ENCODE measurements around the gene GSE1.

The GSE1 gene

DNA sequence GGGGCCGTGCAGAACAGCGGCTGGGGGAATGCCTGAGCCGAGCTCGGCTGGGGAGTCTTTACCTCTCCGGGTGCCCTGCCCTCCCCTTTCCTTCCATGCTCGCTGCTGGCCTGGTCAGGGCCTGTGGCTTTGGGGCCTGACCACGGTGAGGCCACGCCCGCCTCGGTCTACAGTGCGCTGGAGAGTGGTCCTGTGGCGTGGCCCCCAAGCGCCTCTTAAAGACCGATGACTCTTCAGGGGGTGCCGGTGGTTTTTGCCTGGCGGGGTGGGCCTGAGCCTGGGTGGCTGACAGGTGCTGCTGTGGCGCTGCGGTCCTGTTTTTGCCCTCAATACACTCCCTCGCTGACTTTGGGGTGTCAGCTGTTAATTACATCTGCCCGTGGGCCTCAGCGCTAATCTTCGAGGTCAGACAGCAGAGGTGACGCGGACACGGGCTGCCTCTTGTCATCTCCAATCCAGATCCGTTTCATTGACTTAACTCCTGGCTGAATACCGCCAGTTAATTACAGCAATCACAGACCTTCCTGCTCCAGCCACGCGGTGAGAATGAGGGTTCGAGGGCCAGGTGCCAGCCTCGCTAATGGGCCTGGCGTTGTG lies 29.7 kb downstream of the GSE1 start:
- Histone ChIP-seq H3K9me3 (ENCODE audit: low read length) (no peaks in the 10 kb centered on the region), H3K4me3 (ENCODE audit: low read length) (no peak overlapping the region), H3K4me1 (ENCODE audit: insufficient read depth, low read length) (peaks cover 10% of the 10 kb centered on the region), H3K36me3 (ENCODE audit: insufficient read depth, low read length) (peaks cover 6% of the 10 kb centered on the region), H2AFZ (ENCODE audit: low read depth, low read length) (no peak overlapping the region), H3K27me3 (ENCODE audit: insufficient read depth, low read length) (no peaks in the 10 kb centered on the region)

DNA sequence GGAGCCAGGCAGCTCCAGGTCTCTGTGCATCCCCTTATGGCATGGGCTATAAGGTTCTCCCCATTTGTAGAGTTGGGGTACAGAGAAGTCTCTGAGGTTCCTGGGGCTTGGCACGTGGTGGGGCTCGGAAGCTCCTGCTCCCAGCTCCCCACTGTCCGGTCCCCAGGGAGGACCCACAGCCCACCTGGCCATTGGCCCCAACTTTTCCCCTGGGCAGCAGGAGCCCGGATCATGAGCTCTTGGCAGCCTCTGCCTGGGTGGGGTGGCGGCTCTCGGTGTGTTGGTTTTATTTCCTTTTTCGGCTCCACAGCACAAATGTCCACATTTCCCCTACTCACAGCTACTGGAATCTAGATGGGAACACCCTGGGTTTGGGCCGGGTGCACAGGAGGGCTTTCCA lies 30.5 kb downstream of the GSE1 start:
- Histone ChIP-seq H3K4me1 (ENCODE audit: insufficient read depth, low read length) (peaks cover 4% of the 10 kb centered on the region), H3K9me3 (ENCODE audit: low read length) (no peaks in the 10 kb centered on the region), H3K27me3 (ENCODE audit: insufficient read depth, low read length) (no peaks in the 10 kb centered on the region), H3K4me3 (ENCODE audit: low read length) (no peak overlapping the region), H3K36me3 (ENCODE audit: insufficient read depth, low read length) (peaks cover 11% of the 10 kb centered on the region), H2AFZ (ENCODE audit: low read depth, low read length) (no peak overlapping the region)

DNA sequence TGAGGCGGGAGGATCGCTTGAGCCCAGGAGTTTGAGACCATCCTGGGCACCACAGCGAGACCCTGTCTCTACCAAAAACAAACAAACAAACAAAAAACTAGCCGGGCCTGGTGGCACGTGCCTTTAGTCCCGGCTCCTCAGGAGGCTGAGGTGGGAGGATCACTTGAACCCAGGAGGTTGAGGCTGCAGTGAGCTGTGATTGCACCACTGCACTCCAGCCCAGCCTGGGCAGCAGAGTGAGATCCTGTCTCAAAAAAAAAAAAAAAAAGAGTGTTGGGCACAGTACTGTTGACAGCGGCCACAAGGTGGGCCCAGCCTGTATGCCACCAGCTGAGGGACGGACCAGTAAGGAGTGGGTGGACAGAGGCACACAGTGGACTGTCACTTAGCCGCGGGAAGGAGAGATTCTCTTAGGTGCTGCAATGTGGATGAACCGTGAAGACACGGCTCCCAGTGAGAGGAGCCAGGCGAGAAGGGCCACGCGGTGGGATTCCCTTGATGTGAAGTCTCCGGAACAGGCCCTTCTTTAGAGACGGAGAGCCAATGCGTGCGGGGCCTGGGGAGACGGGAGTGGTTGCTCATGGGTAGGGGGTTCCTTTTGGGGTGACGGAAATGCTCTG lies 31.1 kb downstream of the GSE1 start:
- peaks cover 15% of the 10 kb centered on the region for H3K36me3 ChIP-seq (ENCODE audit: insufficient read depth, low read length)
- H2AFZ ChIP-seq (ENCODE audit: low read depth, low read length): no peak overlapping the region
- H3K4me3 ChIP-seq (ENCODE audit: low read length): no peak overlapping the region
- no peaks in the 10 kb centered on the region for H3K27me3 ChIP-seq (ENCODE audit: insufficient read depth, low read length)
- H3K9me3 ChIP-seq (ENCODE audit: low read length): no peaks in the 10 kb centered on the region
- H3K4me1 ChIP-seq (ENCODE audit: insufficient read depth, low read length): no peaks in the 10 kb centered on the region

DNA sequence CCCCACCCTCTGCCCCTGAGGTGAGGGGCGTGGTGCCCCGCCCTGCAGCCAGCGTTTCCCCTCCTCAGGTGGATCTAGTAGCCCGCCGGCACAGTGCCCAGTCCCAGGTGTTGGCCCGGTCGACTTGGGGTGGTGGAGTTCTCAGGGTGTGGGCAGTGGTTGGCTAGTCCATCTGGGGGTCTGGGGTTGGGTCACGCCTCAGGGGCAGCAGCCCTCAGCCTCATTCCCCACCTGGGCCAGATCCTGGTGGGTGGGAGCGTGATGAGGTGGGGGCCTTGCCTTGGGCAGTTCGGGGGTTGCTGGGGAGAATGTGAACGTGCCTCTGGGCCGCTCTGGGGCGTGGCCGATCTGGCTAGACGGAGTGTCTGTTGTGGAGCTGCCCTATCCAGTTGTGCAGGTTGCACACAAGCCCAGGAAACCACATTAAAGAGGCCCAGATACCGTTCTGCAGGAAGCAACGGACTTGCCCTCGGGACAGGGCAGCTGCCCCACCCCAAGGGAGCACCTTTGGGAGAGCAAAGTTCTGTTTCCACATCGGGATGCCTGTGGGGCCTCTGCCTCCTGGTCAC lies 32.0 kb downstream of the GSE1 start:
- no peak overlapping the region for H2AFZ ChIP-seq (ENCODE audit: low read depth, low read length)
- no peaks in the 10 kb centered on the region for H3K9me3 ChIP-seq (ENCODE audit: low read length)
- H3K27me3 ChIP-seq (ENCODE audit: insufficient read depth, low read length): no peaks in the 10 kb centered on the region
- H3K4me1 ChIP-seq (ENCODE audit: insufficient read depth, low read length): no peaks in the 10 kb centered on the region
- no peak overlapping the region for H3K4me3 ChIP-seq (ENCODE audit: low read length)
- H3K36me3 ChIP-seq (ENCODE audit: insufficient read depth, low read length): peaks cover 21% of the 10 kb centered on the region

DNA sequence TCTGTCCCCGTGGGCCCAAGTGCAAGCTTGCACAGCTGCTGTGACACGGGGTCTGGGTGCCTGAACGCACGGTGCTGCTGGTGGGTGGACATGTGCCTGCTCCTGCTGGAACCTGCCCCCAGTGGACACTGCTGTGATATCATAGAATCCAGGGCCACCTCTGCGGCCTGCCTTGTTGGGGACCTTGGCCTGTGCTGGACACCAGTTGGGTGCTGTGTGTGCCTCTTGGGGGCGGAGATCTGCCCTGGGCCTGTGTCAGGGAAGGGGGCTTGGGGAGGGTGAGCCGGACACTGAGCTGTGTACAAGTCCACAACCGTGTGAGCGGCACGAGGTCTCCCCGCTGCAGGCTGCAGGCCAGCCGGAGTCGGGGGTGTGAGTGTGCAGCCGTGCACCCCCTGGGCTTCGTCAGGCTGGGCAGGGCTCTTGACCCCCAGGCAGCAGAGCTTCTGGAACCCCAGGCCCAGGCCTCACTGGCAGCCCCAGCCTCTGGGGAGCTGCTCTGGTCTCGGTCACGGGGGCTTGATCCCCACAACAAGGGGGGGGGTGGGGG lies 33.3 kb downstream of the GSE1 start:
- H3K4me3 ChIP-seq (ENCODE audit: low read length): no peak overlapping the region
- no peaks in the 10 kb centered on the region for H3K27me3 ChIP-seq (ENCODE audit: insufficient read depth, low read length)
- H3K36me3 ChIP-seq (ENCODE audit: insufficient read depth, low read length): peaks cover 18% of the 10 kb centered on the region
- H3K9me3 ChIP-seq (ENCODE audit: low read length): no peaks in the 10 kb centered on the region
- peaks cover 9% of the 10 kb centered on the region for H3K4me1 ChIP-seq (ENCODE audit: insufficient read depth, low read length)
- no peak overlapping the region for H2AFZ ChIP-seq (ENCODE audit: low read depth, low read length)

DNA sequence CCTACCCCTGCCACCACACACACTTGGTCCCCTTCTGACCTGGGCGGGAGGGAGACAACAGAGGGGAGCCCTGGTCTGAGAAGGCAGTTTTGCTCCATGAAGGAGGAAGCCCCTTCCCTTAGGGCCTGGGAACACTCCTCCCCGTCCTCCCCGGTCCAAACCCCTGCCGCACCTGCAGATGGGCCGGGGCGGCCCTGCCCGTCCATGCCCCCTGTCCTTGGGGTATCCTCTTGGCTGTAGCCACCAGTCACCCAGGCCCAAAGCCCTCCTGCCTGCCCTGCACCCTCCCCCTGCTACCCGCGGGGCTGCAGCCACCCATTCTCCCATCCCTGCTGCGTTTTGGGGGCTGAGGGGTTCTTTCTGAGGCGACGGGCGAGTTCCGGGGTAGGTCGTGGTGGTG lies 33.9 kb downstream of the GSE1 start:
- Histone ChIP-seq H3K4me3 (ENCODE audit: low read length) (no peak overlapping the region), H3K36me3 (ENCODE audit: insufficient read depth, low read length) (peaks cover 18% of the 10 kb centered on the region), H3K4me1 (ENCODE audit: insufficient read depth, low read length) (peaks cover 14% of the 10 kb centered on the region), H3K27me3 (ENCODE audit: insufficient read depth, low read length) (no peaks in the 10 kb centered on the region), H3K9me3 (ENCODE audit: low read length) (no peaks in the 10 kb centered on the region), H2AFZ (ENCODE audit: low read depth, low read length) (no peak overlapping the region)

DNA sequence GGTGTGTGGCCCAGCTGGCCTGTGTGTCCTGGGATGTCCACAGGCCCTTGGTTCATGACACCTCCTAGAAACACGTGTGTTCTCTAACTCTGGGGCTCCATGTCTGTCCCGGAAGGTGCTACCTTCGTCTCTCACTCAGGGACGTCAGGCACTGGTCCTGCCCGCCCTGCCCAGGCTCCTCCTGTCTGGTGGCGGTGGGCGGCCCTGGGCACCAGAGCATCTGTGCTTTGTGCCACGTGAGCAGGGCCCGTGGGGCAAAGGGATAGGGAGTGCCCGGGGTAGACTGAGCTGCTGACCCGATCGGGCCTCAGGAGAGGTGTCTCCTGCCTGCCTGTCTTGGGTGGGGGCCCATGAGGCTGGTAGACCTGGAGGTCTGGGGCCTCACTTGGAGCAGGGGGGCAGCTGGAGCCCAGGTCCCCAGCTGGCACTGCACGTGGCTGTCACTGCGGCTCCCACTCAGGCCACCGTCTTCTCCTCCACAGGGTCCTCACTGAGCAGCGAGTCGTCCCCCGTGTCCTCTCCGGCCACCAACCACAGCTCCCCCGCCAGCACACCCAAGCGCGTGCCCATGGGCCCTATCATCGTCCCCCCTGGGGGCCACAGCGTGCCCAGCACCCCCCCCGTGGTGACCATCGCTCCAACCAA lies 35.1 kb downstream of the GSE1 start:
- Histone ChIP-seq H3K4me1 (ENCODE audit: insufficient read depth, low read length) (peaks cover 23% of the 10 kb centered on the region), H3K27me3 (ENCODE audit: insufficient read depth, low read length) (no peaks in the 10 kb centered on the region), H3K9me3 (ENCODE audit: low read length) (no peaks in the 10 kb centered on the region), H3K4me3 (ENCODE audit: low read length) (no peak overlapping the region), H2AFZ (ENCODE audit: low read depth, low read length) (no peak overlapping the region), H3K36me3 (ENCODE audit: insufficient read depth, low read length) (peaks cover 18% of the 10 kb centered on the region)

DNA sequence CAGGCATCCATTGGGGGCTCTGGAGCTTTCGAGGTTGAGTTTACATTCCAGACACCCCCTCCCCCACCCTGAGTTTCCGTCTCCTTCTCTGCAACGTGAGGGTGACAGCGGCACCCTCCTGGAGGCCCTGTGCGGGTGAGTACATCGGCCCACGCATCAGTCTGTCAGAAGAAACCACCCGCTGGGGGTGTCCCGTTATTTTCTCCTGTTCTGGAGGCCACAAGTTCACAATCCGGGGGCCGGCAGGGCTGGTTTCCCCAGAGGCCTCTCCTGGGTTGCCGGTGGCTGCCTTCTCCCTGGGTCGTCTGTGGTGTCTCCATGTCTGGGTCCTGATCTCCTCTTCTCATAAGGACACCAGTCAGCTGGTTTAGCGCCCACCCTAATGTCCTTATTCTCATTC lies 35.7 kb downstream of the GSE1 start:
- Histone ChIP-seq H3K9me3 (ENCODE audit: low read length) (no peaks in the 10 kb centered on the region), H2AFZ (ENCODE audit: low read depth, low read length) (no peak overlapping the region), H3K27me3 (ENCODE audit: insufficient read depth, low read length) (no peaks in the 10 kb centered on the region), H3K36me3 (ENCODE audit: insufficient read depth, low read length) (peaks cover 20% of the 10 kb centered on the region), H3K4me1 (ENCODE audit: insufficient read depth, low read length) (peaks cover 23% of the 10 kb centered on the region), H3K4me3 (ENCODE audit: low read length) (no peak overlapping the region)

DNA sequence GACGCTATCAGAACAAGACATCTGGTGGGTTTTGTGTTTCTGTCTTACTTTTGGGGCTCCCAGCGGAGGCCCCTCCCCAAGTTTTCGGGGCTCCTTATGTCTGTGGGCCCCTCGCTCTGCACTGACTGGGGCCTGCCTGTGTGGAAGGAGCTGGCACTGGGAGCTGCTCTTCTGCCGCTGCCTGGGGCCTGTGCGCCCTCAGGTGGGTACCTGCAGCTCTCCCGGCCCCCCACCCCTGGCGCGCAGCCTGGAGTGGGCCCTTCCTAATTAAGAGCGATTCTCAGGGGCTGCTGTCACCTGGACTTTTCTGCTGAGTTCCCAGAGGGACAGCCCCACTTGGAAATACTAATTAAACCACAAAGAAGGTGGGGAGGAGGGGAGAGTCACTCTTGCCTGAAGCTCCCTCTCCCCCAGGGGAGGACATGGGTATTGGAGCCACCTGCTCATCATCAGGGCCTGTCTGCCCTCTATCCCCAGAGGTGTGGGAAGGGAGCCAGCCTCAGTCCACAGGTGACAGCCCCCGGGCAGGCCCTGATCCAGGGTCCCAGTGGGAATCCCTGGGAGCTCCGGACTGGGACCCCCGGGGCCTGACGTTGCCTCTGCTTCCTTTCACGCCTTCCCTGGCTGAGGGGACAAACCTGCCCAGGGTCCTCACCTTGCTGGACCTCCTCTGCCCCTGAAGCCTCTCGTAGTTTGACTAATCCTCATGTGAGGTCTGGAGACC lies 36.5 kb downstream of the GSE1 start:
- H2AFZ ChIP-seq (ENCODE audit: low read depth, low read length): no peak overlapping the region
- H3K4me3 ChIP-seq (ENCODE audit: low read length): no peak overlapping the region
- peaks cover 27% of the 10 kb centered on the region for H3K36me3 ChIP-seq (ENCODE audit: insufficient read depth, low read length)
- H3K9me3 ChIP-seq (ENCODE audit: low read length): no peaks in the 10 kb centered on the region
- H3K4me1 ChIP-seq (ENCODE audit: insufficient read depth, low read length): peaks cover 23% of the 10 kb centered on the region
- no peaks in the 10 kb centered on the region for H3K27me3 ChIP-seq (ENCODE audit: insufficient read depth, low read length)

DNA sequence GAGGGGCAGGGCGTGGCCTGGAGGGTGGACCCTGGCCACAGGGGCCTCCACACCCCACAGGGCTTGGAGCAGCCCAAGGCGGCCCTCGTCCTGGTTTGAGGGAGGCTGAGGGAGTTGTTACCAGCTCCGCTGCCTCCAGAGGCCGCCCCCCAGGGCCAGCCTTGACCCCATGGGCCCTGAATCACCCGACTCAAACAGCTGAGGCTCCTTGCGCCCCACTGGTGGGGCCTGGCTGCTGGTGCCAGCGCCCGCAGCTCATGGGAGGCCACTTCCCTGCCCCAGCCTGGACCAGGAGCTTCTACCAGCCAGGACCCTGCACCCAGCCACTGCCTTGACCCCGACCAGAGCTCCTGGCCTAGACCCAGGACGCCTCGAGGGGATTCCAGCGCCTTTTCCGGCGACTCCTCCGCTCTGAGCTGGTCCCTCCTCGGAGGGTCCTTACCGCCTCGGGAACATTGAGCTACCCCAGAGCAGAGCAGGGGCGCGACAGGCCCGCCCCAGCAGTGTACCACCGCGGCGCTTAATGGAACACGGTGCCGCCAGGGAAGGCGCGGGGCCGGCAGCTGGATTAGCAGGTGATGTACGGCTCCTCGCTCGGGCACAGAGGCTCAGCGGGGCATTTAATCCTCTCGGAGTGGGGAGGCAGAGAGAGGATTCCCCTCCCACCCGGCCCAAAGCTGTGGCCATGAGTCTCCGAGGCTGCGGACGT lies 37.2 kb downstream of the GSE1 start:
- Histone ChIP-seq H3K36me3 (ENCODE audit: insufficient read depth, low read length) (peaks cover 34% of the 10 kb centered on the region), H3K27me3 (ENCODE audit: insufficient read depth, low read length) (no peaks in the 10 kb centered on the region), H3K9me3 (ENCODE audit: low read length) (no peaks in the 10 kb centered on the region), H2AFZ (ENCODE audit: low read depth, low read length) (no peak overlapping the region), H3K4me1 (ENCODE audit: insufficient read depth, low read length) (peaks cover 23% of the 10 kb centered on the region), H3K4me3 (ENCODE audit: low read length) (no peak overlapping the region)

DNA sequence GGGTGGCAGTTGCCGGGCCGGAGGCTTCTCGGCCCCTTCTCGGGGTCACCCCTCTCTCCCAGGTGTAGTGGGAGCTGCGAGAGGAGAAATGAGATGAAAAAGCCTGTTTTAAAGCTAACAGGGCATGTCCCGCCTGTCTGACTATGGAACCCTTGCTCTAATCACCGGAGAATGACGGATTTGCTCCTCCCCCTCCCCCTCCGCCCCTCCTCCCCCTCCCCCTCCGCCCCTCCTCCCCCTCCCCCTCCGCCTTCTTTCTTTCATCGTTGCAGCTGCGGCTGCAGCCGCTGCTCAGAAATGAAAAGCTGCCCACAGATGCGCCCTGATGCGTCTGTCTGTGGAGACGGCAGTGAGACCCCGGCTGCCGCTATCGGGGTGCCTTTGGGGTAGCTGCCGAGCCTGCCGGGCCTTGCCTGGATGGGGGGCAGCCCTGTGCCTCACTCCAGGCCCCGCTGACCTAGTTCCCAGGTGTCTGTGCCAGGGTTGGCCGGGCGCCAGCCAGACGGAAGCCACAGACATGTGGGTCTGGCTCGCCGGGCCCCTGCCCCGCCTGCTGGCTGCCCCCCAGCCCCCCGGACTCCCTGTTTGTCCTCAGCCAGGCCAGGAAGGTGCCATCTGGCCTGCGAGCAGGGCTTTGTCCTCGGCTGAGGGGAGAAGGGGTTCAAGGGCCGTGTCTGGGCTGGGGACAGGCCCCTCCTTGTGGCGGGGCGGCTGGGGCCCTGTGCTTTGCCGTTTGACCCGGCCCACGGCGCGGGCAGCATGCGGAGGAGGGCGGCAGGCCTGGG lies 37.9 kb downstream of the GSE1 start:
- Histone ChIP-seq H3K9me3 (ENCODE audit: low read length) (no peaks in the 10 kb centered on the region), H3K36me3 (ENCODE audit: insufficient read depth, low read length) (peaks cover 42% of the 10 kb centered on the region), H3K4me3 (ENCODE audit: low read length) (no peak overlapping the region), H3K4me1 (ENCODE audit: insufficient read depth, low read length) (peaks cover 23% of the 10 kb centered on the region), H3K27me3 (ENCODE audit: insufficient read depth, low read length) (no peaks in the 10 kb centered on the region), H2AFZ (ENCODE audit: low read depth, low read length) (no peak overlapping the region)
